DND-41 (cell line): ENCODE results near the gene WDFY4.

Experiments used
- ATAC-seq: fragments of 200-7000 bp; cut with Tn5 transposase; 3 replicates; pipeline ENCODE4 v1.9.1; 2021; ENCODE audit warnings: low read depth; ENCODE audit not compliant: insufficient read depth
- DNase-seq: peaks from one replicate; pipeline ENCODE4 v3.0.0-alpha.2; 2020
- H2AFZ ChIP-seq: 2 replicates; pipeline ENCODE4 v1.6.0; 2012; ENCODE audit warnings: low read depth, low read length
- H3K27ac ChIP-seq: 2 replicates; pipeline ENCODE4 v1.5.1; 2012; ENCODE audit warnings: low read length, inconsistent platforms
- H3K27me3 ChIP-seq: fragments of 200-600 bp; sonication (generic); 2 replicates; pipeline ENCODE4 v1.6.0; 2012; ENCODE audit warnings: low read length, mild to moderate bottlenecking, inconsistent platforms; ENCODE audit not compliant: insufficient read depth, poor library complexity
- H3K36me3 ChIP-seq: 2 replicates; pipeline ENCODE4 v1.5.1; 2012; ENCODE audit warnings: low read length, inconsistent platforms; ENCODE audit not compliant: insufficient read depth
- H3K4me1 ChIP-seq: 2 replicates; pipeline ENCODE4 v1.5.1; 2012; ENCODE audit warnings: mild to moderate bottlenecking, low read length; ENCODE audit not compliant: insufficient read depth
- H3K4me2 ChIP-seq: 2 replicates; pipeline ENCODE4 v1.6.0; 2012; ENCODE audit warnings: mild to moderate bottlenecking, moderate library complexity, low read length, inconsistent platforms; ENCODE audit not compliant: insufficient read depth
- H3K4me3 ChIP-seq, 2 experiments: fragments of 200-600 bp in 1 of 2; shearing (Covaris generic) in 1 of 2; 2 replicates each; pipeline ENCODE4 v1.5.1; 2012 to 2016; ENCODE audit warnings: inconsistent platforms in 2 of 2, low read length in 2 of 2, mild to moderate bottlenecking in 2 of 2, low read depth in 1 of 2, moderate library complexity in 1 of 2
- H3K79me2 ChIP-seq: 2 replicates; pipeline ENCODE4 v1.6.0; 2012; ENCODE audit warnings: low read length, inconsistent platforms; ENCODE audit not compliant: insufficient read depth
- H3K9ac ChIP-seq: 2 replicates; pipeline ENCODE4 v1.6.0; 2012; ENCODE audit warnings: low read depth, mild to moderate bottlenecking, inconsistent platforms, low read length, moderate library complexity
- H3K9me3 ChIP-seq: 2 replicates; pipeline ENCODE4 v1.5.1; 2012; ENCODE audit warnings: low read length, moderate library complexity, mild to moderate bottlenecking, inconsistent platforms; ENCODE audit not compliant: insufficient read depth, severe bottlenecking
- H4K20me1 ChIP-seq: 2 replicates; pipeline ENCODE4 v1.6.0; 2012; ENCODE audit warnings: low read length; ENCODE audit not compliant: insufficient read depth
- CTCF ChIP-seq: IDR thresholded peaks from 2 replicates; pipeline ENCODE4 v1.5.1; 2012; ENCODE audit warnings: borderline replicate concordance, low read length, moderate library complexity, mild to moderate bottlenecking; ENCODE audit not compliant: poor library complexity, severe bottlenecking; ENCODE audit errors: extremely low read depth
- EZH2 ChIP-seq: IDR thresholded peaks from 3 replicates; pipeline ENCODE4 v1.6.1; 2012; ENCODE audit warnings: borderline replicate concordance, low read depth, mild to moderate bottlenecking, moderate library complexity, low read length, inconsistent platforms; ENCODE audit not compliant: severe bottlenecking

WDFY4 gene

GRCh38 chr10:48985621-48986158, 301.0 kb downstream of the WDFY4 start:
- DNase-seq (no peak), ATAC-seq (no peak)
- no peak for TF ChIP-seq EZH2
- no peak for TF ChIP-seq CTCF
- no peak overlapping the region for H3K4me3 ChIP-seq
- no peaks in the 10 kb centered on the region for H3K4me1 ChIP-seq
- H4K20me1 ChIP-seq: no peaks in the 10 kb centered on the region; the same call in 1 of the 2 replicates
- H3K9ac ChIP-seq: no peak overlapping the region
- no peak overlapping the region for H2AFZ ChIP-seq
- no peak overlapping the region for H3K27ac ChIP-seq
- H3K9me3 ChIP-seq: no peaks in the 10 kb centered on the region
- no peak overlapping the region for H3K4me2 ChIP-seq
- H3K79me2 ChIP-seq: no peaks in the 10 kb centered on the region
- no peaks in the 10 kb centered on the region for H3K36me3 ChIP-seq
- no peaks in the 10 kb centered on the region for H3K27me3 ChIP-seq

GRCh38 chr10:48990226-48990625, 305.6 kb downstream of the WDFY4 start:
- Histone ChIP-seq H2AFZ (no peak overlapping the region), H3K4me3 (no peak overlapping the region), H3K4me1 (no peaks in the 10 kb centered on the region), H3K9ac (no peak overlapping the region), H3K36me3 (no peaks in the 10 kb centered on the region), H3K4me2 (no peak overlapping the region), H3K9me3 (no peaks in the 10 kb centered on the region), H3K79me2 (no peaks in the 10 kb centered on the region), H4K20me1 (no peaks in the 10 kb centered on the region; the same call in 1 of the 2 replicates), H3K27me3 (no peaks in the 10 kb centered on the region), H3K27ac (no peak overlapping the region)
- DNase-seq (no peak), ATAC-seq (no peak)
- TF ChIP-seq CTCF: no peak
- no peak for TF ChIP-seq EZH2

GRCh38 chr10:48993627-48994026, 309.0 kb downstream of the WDFY4 start:
- Histone ChIP-seq H2AFZ (no peak overlapping the region), H3K27me3 (no peaks in the 10 kb centered on the region), H3K4me1 (no peaks in the 10 kb centered on the region), H3K4me2 (no peak overlapping the region), H3K9me3 (no peaks in the 10 kb centered on the region), H3K27ac (no peak overlapping the region), H3K79me2 (no peaks in the 10 kb centered on the region), H4K20me1 (no peaks in the 10 kb centered on the region), H3K4me3 (no peak overlapping the region), H3K36me3 (no peaks in the 10 kb centered on the region), H3K9ac (no peak overlapping the region)
- ATAC-seq (no peak), DNase-seq (no peak)
- no peak for TF ChIP-seq EZH2
- no peak for TF ChIP-seq CTCF

GRCh38 chr10:48996329-48996728, 311.7 kb downstream of the WDFY4 start:
- no peak overlapping the region for H2AFZ ChIP-seq
- H3K4me2 ChIP-seq: no peak overlapping the region
- H3K4me1 ChIP-seq: no peaks in the 10 kb centered on the region
- no peak overlapping the region for H3K9ac ChIP-seq
- H3K36me3 ChIP-seq: no peaks in the 10 kb centered on the region
- DNase-seq (no peak), ATAC-seq (no peak)
- no peaks in the 10 kb centered on the region for H4K20me1 ChIP-seq
- H3K27ac ChIP-seq: no peak overlapping the region
- TF ChIP-seq CTCF (no peak), EZH2 (no peak)
- no peak overlapping the region for H3K4me3 ChIP-seq
- no peaks in the 10 kb centered on the region for H3K79me2 ChIP-seq
- H3K27me3 ChIP-seq: no peaks in the 10 kb centered on the region
- H3K9me3 ChIP-seq: no peaks in the 10 kb centered on the region
